ENCODE data around the gene ZDHHC11B.
"Not testable (repeated sequence)": the region's sequence is repeated elsewhere in the genome, so short reads cannot be mapped to it uniquely, and the experiment has no call there.

DNA sequence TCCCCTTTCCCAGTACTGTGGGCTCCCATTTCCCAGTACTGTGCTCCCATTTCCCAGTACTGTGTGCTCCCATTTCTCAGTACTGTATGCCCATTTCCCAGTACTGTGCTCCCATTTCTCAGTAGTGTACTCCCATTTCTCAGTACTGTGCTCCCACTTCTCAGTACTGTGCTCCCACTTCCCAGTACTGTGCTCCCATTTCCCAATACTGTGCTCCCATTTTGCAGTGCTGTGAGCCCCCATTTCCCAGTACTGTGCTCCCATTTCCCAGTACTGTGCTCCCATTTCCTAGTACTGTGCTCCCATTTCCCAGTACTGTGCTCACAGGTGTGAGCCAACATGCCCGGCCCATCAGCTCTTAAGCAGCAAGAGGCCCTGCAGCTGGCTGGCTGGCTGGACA, 11.3 kb upstream of the ZDHHC11B start:
- TF ChIP-seq CTCF (optimal IDR thresholded peaks at IDR 0.05 in 1 of 3, IDR thresholded peaks at IDR 0.05 in 1 of 3, conservative IDR thresholded peaks at IDR 0.05 in 1 of 3; ENCODE audit: extremely low read depth in 1 of 3, insufficient read depth in 2 of 3, low read length in 3 of 3); EZH2 (IDR thresholded peaks at IDR 0.05; ENCODE audit: low read length): not testable (repeated sequence)

Data from keratinocyte (primary cell).